Tibial artery (tissue), 4 donors: ENCODE measurements around the gene BMAL1.

ENCODE experiments used
- DNase-seq, 2 donors: peaks; one replicate each; pipeline ENCODE4 v3.0.0-alpha.2; 2019
- H3K27ac ChIP-seq, 2 donors: fragments of 200-600 bp; sonication (generic) in 1 of 2; 1 replicate in 1 of 2; 2 replicates in 1 of 2; pipeline ENCODE4 v1.5.1; 2018 to 2019; ENCODE audit warnings: mild to moderate bottlenecking in 1 of 2
- H3K27me3 ChIP-seq, 2 donors: fragments of 200-600 bp; sonication (generic) in 1 of 2; one replicate each; pipeline versions ENCODE4 v1.5.1 to v1.6.0; 2016 to 2019
- H3K36me3 ChIP-seq, 3 donors: fragments of 200-600 bp; sonication (generic) in 2 of 3; one replicate each; pipeline ENCODE4 v1.5.1; 2016 to 2019; ENCODE audit warnings: mild to moderate bottlenecking in 2 of 3
- H3K4me1 ChIP-seq, 4 donors: fragments of 200-600 bp; sonication (generic) in 2 of 4; 1 replicate in 3 of 4; 2 replicates in 1 of 4; pipeline ENCODE4 v1.5.1; 2016 to 2019
- H3K4me3 ChIP-seq, 2 donors: fragments of 200-600 bp; sonication (generic) in 1 of 2; 1 replicate in 1 of 2; 2 replicates in 1 of 2; pipeline ENCODE4 v1.5.1; 2018 to 2019; ENCODE audit warnings: mild to moderate bottlenecking in 2 of 2
- H3K9me3 ChIP-seq, 3 donors: fragments of 200-600 bp; sonication (generic) in 1 of 3; one replicate each; pipeline ENCODE4 v1.5.1; 2016 to 2019
- CTCF ChIP-seq, 2 experiments: fragments of 200-600 bp in 1 of 2; fragments of 450-650 bp in 1 of 2; IDR thresholded peaks; one replicate each; pipeline ENCODE4 v1.5.1; 2017 to 2019; ENCODE audit warnings: antibody characterized with exemption in 2 of 2, mild to moderate bottlenecking in 1 of 2, moderate library complexity in 1 of 2
- intact Hi-C: fragments of 100-400 bp; cut with DNase I; formaldehyde crosslinking; loops from one replicate; pipeline ENCODE4 v1.15.0; 2023; ENCODE audit warnings: low total_unique reads

Gene BMAL1

DNA sequence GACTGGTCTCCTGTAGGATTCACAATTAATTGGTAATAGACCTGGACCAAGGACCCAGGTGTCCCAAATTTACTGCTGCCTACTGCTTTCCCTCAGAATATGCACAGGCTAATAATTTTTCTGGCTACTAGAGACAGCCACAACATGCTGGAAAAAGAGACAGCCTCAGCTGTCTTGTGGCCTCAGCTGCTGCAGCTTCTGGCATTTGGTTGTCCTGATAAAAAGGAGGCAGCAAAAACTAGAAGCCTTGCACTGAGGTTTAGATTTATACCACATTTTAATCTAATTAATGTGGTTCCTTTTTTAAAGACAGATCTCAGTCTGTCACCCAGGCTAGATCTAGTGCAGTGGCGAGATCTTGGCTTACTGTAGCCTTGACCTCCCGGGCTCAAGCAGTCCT, 95.6 kb downstream of the BMAL1 start:
- Histone ChIP-seq H3K36me3 (peaks cover 77 to 100% (median 91%) of the 10 kb centered on the region in 3 donors), H3K9me3 (no peaks in the 10 kb centered on the region), H3K27me3 (no peaks in the 10 kb centered on the region), H3K4me3 (no peak overlapping the region), H3K27ac (no peak overlapping the region), H3K4me1 (no peaks in the 10 kb centered on the region)
- DNase-seq, result no peak
- intact Hi-C loops, result no loop called here
- TF ChIP-seq CTCF (IDR thresholded peaks at IDR 0.05), result no peak

- H3K27ac ChIP-seq, result no peak overlapping the region
- H3K4me1 ChIP-seq, result no peaks in the 10 kb centered on the region
- no peaks in the 10 kb centered on the region for H3K27me3 ChIP-seq
- H3K36me3 ChIP-seq, result peaks cover 83 to 100% (median 90%) of the 10 kb centered on the region in 3 donors
- H3K4me3 ChIP-seq, result no peak overlapping the region
- H3K9me3 ChIP-seq, result no peaks in the 10 kb centered on the region
- DNase-seq, result no peak
- intact Hi-C loops, result no loop called here
- no peak for TF ChIP-seq CTCF (IDR thresholded peaks at IDR 0.05)
Measured at GRCh38 chr11:13375798-13376197, 98.2 kb downstream of the BMAL1 start.

DNA sequence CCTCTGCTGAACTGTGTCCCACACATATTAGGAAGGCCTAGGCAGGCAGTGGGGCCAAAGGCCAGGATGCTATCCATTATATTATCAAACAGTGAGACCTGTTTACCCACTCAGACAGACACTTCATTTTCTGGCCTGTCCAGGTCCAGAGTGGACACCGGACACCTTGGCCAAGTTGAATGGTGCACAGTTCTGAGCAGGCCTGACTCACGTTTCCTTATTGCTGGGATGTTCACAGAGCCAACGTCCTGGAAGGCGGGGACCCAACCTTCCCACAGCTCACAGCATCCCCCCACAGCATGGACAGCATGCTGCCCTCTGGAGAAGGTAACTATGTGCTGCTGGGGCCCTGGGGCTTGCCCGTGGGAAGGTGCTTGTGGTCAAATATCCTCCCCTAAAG, 98.8 kb downstream of the BMAL1 start:
- TF ChIP-seq CTCF (IDR thresholded peaks at IDR 0.05), result no peak
- H3K9me3 ChIP-seq, result no peaks in the 10 kb centered on the region
- H3K4me3 ChIP-seq, result no peak overlapping the region
- no peak for DNase-seq
- H3K4me1 ChIP-seq, result no peaks in the 10 kb centered on the region
- peaks cover 84 to 100% (median 92%) of the 10 kb centered on the region in 3 donors for H3K36me3 ChIP-seq
- intact Hi-C loops, result no loop called here
- no peaks in the 10 kb centered on the region for H3K27me3 ChIP-seq
- H3K27ac ChIP-seq, result no peak overlapping the region

GRCh38 chr11:13376838-13377237, 99.2 kb downstream of the BMAL1 start:
- no peaks in the 10 kb centered on the region for H3K4me1 ChIP-seq
- H3K9me3 ChIP-seq, result no peaks in the 10 kb centered on the region
- no peak for DNase-seq
- H3K36me3 ChIP-seq, result peaks cover 85 to 100% (median 92%) of the 10 kb centered on the region in 3 donors
- H3K27me3 ChIP-seq, result no peaks in the 10 kb centered on the region
- no peak overlapping the region for H3K27ac ChIP-seq
- intact Hi-C loops, result no loop called here
- H3K4me3 ChIP-seq, result no peak overlapping the region
- no peak for TF ChIP-seq CTCF (IDR thresholded peaks at IDR 0.05)

GRCh38 chr11:13378316-13378715, 100.7 kb downstream of the BMAL1 start:
- no peak for TF ChIP-seq CTCF (IDR thresholded peaks at IDR 0.05)
- H3K9me3 ChIP-seq, result no peaks in the 10 kb centered on the region
- intact Hi-C loops, result no loop called here
- H3K4me3 ChIP-seq, result no peak overlapping the region
- H3K4me1 ChIP-seq, result no peaks in the 10 kb centered on the region
- no peak overlapping the region for H3K27ac ChIP-seq
- no peak for DNase-seq
- peaks cover 78 to 99% (median 79%) of the 10 kb centered on the region in 3 donors for H3K36me3 ChIP-seq
- no peaks in the 10 kb centered on the region for H3K27me3 ChIP-seq

DNA sequence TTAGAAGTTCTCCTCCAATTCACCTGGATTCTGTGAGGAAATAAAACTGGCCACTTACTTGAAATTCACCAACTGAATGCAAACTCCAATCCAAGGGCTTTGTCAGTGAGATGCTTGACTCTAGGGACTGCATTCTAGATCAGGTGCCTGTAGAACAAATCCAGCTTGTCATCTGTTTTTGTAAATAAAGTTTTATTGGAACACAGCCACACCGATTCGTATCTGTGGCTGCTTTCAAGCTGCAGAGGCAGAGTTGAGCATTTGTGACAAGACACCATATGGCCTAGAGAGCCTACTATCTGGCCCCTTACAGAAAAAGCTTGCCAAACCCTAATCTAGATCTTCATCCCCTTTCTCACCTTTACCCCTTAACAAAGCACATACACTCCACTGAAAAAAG, 103.1 kb downstream of the BMAL1 start:
- peaks cover 55 to 75% (median 59%) of the 10 kb centered on the region in 3 donors for H3K36me3 ChIP-seq
- DNase-seq, result no peak
- H3K27me3 ChIP-seq, result no peaks in the 10 kb centered on the region
- intact Hi-C loops, result no loop called here
- H3K4me1 ChIP-seq, result peaks cover 0 to 22% (median 5%) of the 10 kb centered on the region in 4 donors
- no peak overlapping the region for H3K27ac ChIP-seq
- no peak for TF ChIP-seq CTCF (IDR thresholded peaks at IDR 0.05)
- no peaks in the 10 kb centered on the region for H3K9me3 ChIP-seq
- H3K4me3 ChIP-seq, result no peak overlapping the region
